H1 (cell line): ENCODE results near the gene CMPK2.

Source experiments
- ASH2L ChIP-seq: fragments of 200-600, 300-600 bp; sonication (generic); IDR thresholded peaks from one replicate; pipeline ENCODE4 v1.7.1; 2017; ENCODE audit warnings: low read length
- EP300 ChIP-seq, 2 experiments: IDR thresholded peaks; 1 replicate in 1 of 2; 2 replicates in 1 of 2; pipeline ENCODE4 v1.6.1; 2011 to 2012; ENCODE audit warnings: low read depth in 2 of 2, low read length in 2 of 2, mild to moderate bottlenecking in 2 of 2, borderline replicate concordance in 1 of 2, inconsistent platforms in 1 of 2, moderate library complexity in 1 of 2
- EZH2 ChIP-seq: fragments of 200-600 bp; sonication (generic); IDR thresholded peaks from 2 replicates; pipeline ENCODE4 v1.7.1; 2012; ENCODE audit warnings: low read depth, mild to moderate bottlenecking, moderate library complexity, low read length, inconsistent platforms; ENCODE audit not compliant: severe bottlenecking
- HDAC2 ChIP-seq, 2 experiments: fragments of 300-600 bp in 1 of 2; sonication (generic) in 1 of 2; IDR thresholded peaks; 2 replicates each; pipeline ENCODE4 v1.6.1; 2011 to 2012; ENCODE audit warnings: low read depth in 2 of 2, low read length in 2 of 2, mild to moderate bottlenecking in 2 of 2, moderate library complexity in 2 of 2, borderline replicate concordance in 1 of 2, inconsistent platforms in 1 of 2
- POLR2A ChIP-seq, 2 experiments: IDR thresholded peaks; 1 replicate in 1 of 2; 2 replicates in 1 of 2; pipeline ENCODE4 v1.6.1; 2011; ENCODE audit warnings: low read depth in 2 of 2, low read length in 2 of 2, mild to moderate bottlenecking in 2 of 2; ENCODE audit errors: control extremely low read depth in 1 of 2
- RAD21 ChIP-seq, 2 experiments: IDR thresholded peaks in 1 of 2; conservative IDR thresholded peaks in 1 of 2; 2 replicates each; pipeline ENCODE4 v1.6.1; 2011; ENCODE audit warnings: low read depth in 2 of 2, low read length in 2 of 2, improper control_type of control experiment in 1 of 2, inconsistent platforms in 1 of 2, mild to moderate bottlenecking in 1 of 2, moderate library complexity in 1 of 2
- RBBP5 ChIP-seq: IDR thresholded peaks from 2 replicates; pipeline ENCODE4 v1.7.1; 2012; ENCODE audit warnings: low read depth, mild to moderate bottlenecking, inconsistent platforms, low read length, moderate library complexity, borderline replicate concordance
- SIN3A ChIP-seq, 2 experiments: IDR thresholded peaks in 1 of 2; conservative IDR thresholded peaks in 1 of 2; 2 replicates each; pipeline ENCODE4 v1.6.1; 2011 to 2012; ENCODE audit warnings: low read length in 2 of 2, improper control_type of control experiment in 1 of 2, low read depth in 1 of 2, mild to moderate bottlenecking in 1 of 2
- SUZ12 ChIP-seq: fragments of 200-600 bp; sonication (generic); IDR thresholded peaks from 2 replicates; pipeline ENCODE4 v1.6.1; 2012; ENCODE audit warnings: mild to moderate bottlenecking, inconsistent platforms, low read length, moderate library complexity, mixed read lengths
- TAF1 ChIP-seq: IDR thresholded peaks from 2 replicates; pipeline ENCODE4 v1.6.1; 2011; ENCODE audit warnings: mild to moderate bottlenecking, low read depth, low read length
- TEAD4 ChIP-seq: IDR thresholded peaks from 2 replicates; pipeline ENCODE4 v1.6.1; 2012; ENCODE audit warnings: low read depth, low read length, inconsistent platforms, mixed read lengths
- TF ChIP-seq, protein P1 (sequence below), 3 experiments: IDR thresholded peaks; 1 replicate in 2 of 3; 2 replicates in 1 of 3; pipeline versions ENCODE4 v1.5.1 to v1.6.1; 2011; ENCODE audit warnings: low read length in 3 of 3, mild to moderate bottlenecking in 3 of 3, inconsistent platforms in 2 of 3, low read depth in 1 of 3, moderate library complexity in 1 of 3; ENCODE audit not compliant: insufficient read depth in 1 of 3; ENCODE audit errors: control extremely low read depth in 1 of 3

DNA sequence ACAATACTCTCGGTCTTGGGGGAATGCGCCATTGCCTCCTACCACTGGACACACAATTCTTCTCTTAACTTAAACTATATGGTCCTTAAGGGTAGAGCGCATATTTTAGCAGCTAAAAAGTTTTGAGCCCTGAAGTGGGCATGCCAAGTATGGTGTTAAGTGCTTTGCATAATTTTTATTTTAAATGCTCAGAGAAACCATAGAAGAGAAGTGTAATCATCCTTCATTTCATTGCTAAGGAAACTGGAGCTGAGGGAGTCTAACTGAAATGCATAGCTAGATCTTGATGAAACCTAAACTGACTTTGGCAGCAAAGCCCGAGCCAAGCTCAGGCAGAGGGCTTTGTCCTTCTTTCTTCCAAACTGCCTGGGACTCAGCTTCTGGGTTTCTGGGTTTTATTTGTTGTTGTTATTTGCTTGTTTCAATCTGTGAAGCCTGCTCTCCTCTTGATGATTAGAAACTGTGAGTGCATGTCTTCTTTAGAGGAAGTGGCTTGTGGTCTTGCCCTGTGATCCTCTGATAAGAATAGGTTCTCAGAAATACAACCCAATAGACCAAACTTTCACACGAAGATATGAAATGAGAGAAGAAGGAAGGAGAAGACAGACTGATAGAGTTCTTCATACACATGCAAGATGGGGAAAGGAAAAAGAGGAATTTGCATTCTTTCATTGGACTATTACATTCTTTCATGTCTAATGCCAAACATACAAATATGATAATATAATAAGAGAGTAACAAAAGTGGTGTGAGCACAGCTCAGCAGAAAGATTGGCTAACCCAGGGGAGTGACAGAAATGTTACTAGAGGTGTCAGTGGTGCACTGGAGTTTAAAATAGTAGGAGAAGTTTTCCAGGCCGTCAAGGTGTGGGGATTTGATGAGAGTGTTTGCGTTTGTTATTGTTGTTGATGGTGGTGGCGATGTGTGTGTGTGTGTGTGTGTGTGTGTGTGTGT, 44.0 kb upstream of the CMPK2 start:
- TF ChIP-seq, protein P1, sequence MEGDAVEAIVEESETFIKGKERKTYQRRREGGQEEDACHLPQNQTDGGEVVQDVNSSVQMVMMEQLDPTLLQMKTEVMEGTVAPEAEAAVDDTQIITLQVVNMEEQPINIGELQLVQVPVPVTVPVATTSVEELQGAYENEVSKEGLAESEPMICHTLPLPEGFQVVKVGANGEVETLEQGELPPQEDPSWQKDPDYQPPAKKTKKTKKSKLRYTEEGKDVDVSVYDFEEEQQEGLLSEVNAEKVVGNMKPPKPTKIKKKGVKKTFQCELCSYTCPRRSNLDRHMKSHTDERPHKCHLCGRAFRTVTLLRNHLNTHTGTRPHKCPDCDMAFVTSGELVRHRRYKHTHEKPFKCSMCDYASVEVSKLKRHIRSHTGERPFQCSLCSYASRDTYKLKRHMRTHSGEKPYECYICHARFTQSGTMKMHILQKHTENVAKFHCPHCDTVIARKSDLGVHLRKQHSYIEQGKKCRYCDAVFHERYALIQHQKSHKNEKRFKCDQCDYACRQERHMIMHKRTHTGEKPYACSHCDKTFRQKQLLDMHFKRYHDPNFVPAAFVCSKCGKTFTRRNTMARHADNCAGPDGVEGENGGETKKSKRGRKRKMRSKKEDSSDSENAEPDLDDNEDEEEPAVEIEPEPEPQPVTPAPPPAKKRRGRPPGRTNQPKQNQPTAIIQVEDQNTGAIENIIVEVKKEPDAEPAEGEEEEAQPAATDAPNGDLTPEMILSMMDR (IDR thresholded peaks at IDR 0.05; ENCODE audit: control extremely low read depth in 1 of 3, insufficient read depth in 1 of 3, low read depth in 1 of 3, low read length in 3 of 3), result no peak
- TF ChIP-seq POLR2A (IDR thresholded peaks at IDR 0.05; ENCODE audit: control extremely low read depth in 1 of 2, low read depth in 2 of 2, low read length in 2 of 2), result no peak
- TF ChIP-seq SUZ12, result no peak
- no peak for TF ChIP-seq TEAD4
- no peak for TF ChIP-seq RAD21 (IDR thresholded peaks at IDR 0.05 in 1 of 2, conservative IDR thresholded peaks at IDR 0.05 in 1 of 2; ENCODE audit: low read depth in 2 of 2, low read length in 2 of 2)
- TF ChIP-seq RBBP5, result no peak
- TF ChIP-seq HDAC2 (IDR thresholded peaks at IDR 0.05; ENCODE audit: borderline replicate concordance in 1 of 2, low read depth in 2 of 2, low read length in 2 of 2), result no peak
- no peak for TF ChIP-seq EZH2
- no peak for TF ChIP-seq SIN3A (conservative IDR thresholded peaks at IDR 0.05 in 1 of 2, IDR thresholded peaks at IDR 0.05 in 1 of 2; ENCODE audit: low read depth in 1 of 2, low read length in 2 of 2)
- TF ChIP-seq ASH2L, result no peak
- no peak for TF ChIP-seq EP300 (IDR thresholded peaks at IDR 0.05; ENCODE audit: borderline replicate concordance in 1 of 2, low read depth in 2 of 2, low read length in 2 of 2)
- TF ChIP-seq TAF1, result no peak
